Uterus (tissue), 4 donors: ENCODE data around the gene HCN1. TPM values are rescaled to one million over a fixed set of nuclear protein-coding genes. Genes with fewer than 3 reads are reported as not detected.
"Not testable (repeated sequence)": the region's sequence is repeated elsewhere in the genome, so short reads cannot be mapped to it uniquely, and the experiment has no call there.

Experiments
- DNase-seq, 2 donors: peaks; one replicate each; pipeline ENCODE4 v3.0.0-alpha.2; 2019 to 2020
- H3K27ac ChIP-seq, 2 donors: fragments of 200-600 bp; sonication (generic); 1 replicate in 1 of 2; 2 replicates in 1 of 2; pipeline ENCODE4 v1.5.1; 2016 to 2018
- H3K27me3 ChIP-seq, 2 donors: fragments of 200-600 bp; sonication (generic); one replicate each; pipeline ENCODE4 v1.5.1; 2018 to 2019; ENCODE audit warnings: control low read depth in 1 of 2
- H3K36me3 ChIP-seq, 2 donors: fragments of 200-600 bp; sonication (generic); one replicate each; pipeline ENCODE4 v1.5.1; 2019; ENCODE audit warnings: control low read depth in 1 of 2
- H3K4me1 ChIP-seq, 2 donors: fragments of 200-600 bp; sonication (generic); one replicate each; pipeline ENCODE4 v1.5.1; 2018 to 2019; ENCODE audit warnings: control low read depth in 1 of 2
- H3K4me3 ChIP-seq, 2 donors: fragments of 200-600 bp; sonication (generic); 1 replicate in 1 of 2; 2 replicates in 1 of 2; pipeline ENCODE4 v1.5.1; 2018 to 2019; ENCODE audit warnings: mild to moderate bottlenecking in 1 of 2
- H3K9me3 ChIP-seq, 2 donors: fragments of 200-600 bp; sonication (generic); one replicate each; pipeline ENCODE4 v1.5.1; 2019; ENCODE audit warnings: control low read depth in 1 of 2
- CTCF ChIP-seq, 4 experiments: fragments of 200-600 bp in 2 of 4; fragments of 450-650 bp in 2 of 4; sonication (generic) in 2 of 4; IDR thresholded peaks; one replicate each; pipeline ENCODE4 v1.5.1; 2016 to 2019; ENCODE audit warnings: antibody characterized with exemption in 4 of 4, mild to moderate bottlenecking in 2 of 4, moderate library complexity in 1 of 4
- POLR2A ChIP-seq, 2 donors: fragments of 450-650 bp; IDR thresholded peaks; one replicate each; pipeline ENCODE4 v1.6.1; 2016; ENCODE audit warnings: antibody characterized with exemption in 2 of 2, mild to moderate bottlenecking in 1 of 2, moderate library complexity in 1 of 2
- intact Hi-C: fragments of 100-400 bp; cut with DNase I; formaldehyde crosslinking; loops from one replicate; pipeline ENCODE4 v1.15.1; 2023; ENCODE audit warnings: low total_unique reads
- total RNA-seq, 4 donors: library from RNA; depleted of rRNA in 3 of 4; stranded (reverse); fragments of >200 nt in 3 of 4; gene quantifications; one replicate each; pipeline versions ENCODE4 v1.1.0 to v1.2.4, GENCODE V29; 2014 to 2023
- donor health status: DM: yes; HTN: yes; CAD: no.

The HCN1 gene
- total RNA-seq, 4 donors from 2014 or later: 0.07 TPM; not detected in 3

- no peak for DNase-seq
- Histone ChIP-seq H3K36me3 (no peaks in the 10 kb centered on the region), H3K4me3 (no peak overlapping the region), H3K9me3 (no peaks in the 10 kb centered on the region), H3K27me3 (no peaks in the 10 kb centered on the region), H3K27ac (no peak overlapping the region), H3K4me1 (no peaks in the 10 kb centered on the region)
- intact Hi-C loops: no loop called here
- no peak for TF ChIP-seq CTCF (IDR thresholded peaks at IDR 0.05)
- TF ChIP-seq POLR2A (IDR thresholded peaks at IDR 0.05): no peak
Observed at GRCh38 chr5:45454114-45454513, 242.1 kb downstream of the HCN1 start.

GRCh38 chr5:45444856-45445255 is 251.3 kb downstream of the HCN1 start:
- intact Hi-C loops, H3K36me3 ChIP-seq, H3K27ac ChIP-seq, H3K4me1 ChIP-seq, H3K27me3 ChIP-seq, DNase-seq, H3K9me3 ChIP-seq, H3K4me3 ChIP-seq: not testable (repeated sequence)

- Histone ChIP-seq H3K27ac (no peak overlapping the region), H3K4me1 (no peaks in the 10 kb centered on the region), H3K9me3 (no peaks in the 10 kb centered on the region), H3K27me3 (no peaks in the 10 kb centered on the region), H3K4me3 (no peak overlapping the region), H3K36me3 (no peaks in the 10 kb centered on the region)
- intact Hi-C loops: no loop called here
- TF ChIP-seq CTCF (IDR thresholded peaks at IDR 0.05) (no peak), POLR2A (IDR thresholded peaks at IDR 0.05) (no peak)
- DNase-seq: no peak
Observed at GRCh38 chr5:45440466-45440865, 255.7 kb downstream of the HCN1 start.

- H3K4me3 ChIP-seq: no peak overlapping the region
- H3K36me3 ChIP-seq: no peaks in the 10 kb centered on the region
- H3K27me3 ChIP-seq: no peaks in the 10 kb centered on the region
- H3K4me1 ChIP-seq: no peaks in the 10 kb centered on the region
- intact Hi-C loops: no loop called here
- no peak for DNase-seq
- no peaks in the 10 kb centered on the region for H3K9me3 ChIP-seq
- H3K27ac ChIP-seq: no peak overlapping the region
- no peak for TF ChIP-seq CTCF (IDR thresholded peaks at IDR 0.05)
- TF ChIP-seq POLR2A (IDR thresholded peaks at IDR 0.05): no peak
Observed at GRCh38 chr5:45437752-45438151, 258.4 kb downstream of the HCN1 start.

- H3K27ac ChIP-seq: no peak overlapping the region
Observed at GRCh38 chr5:45417285-45417998, 278.7 kb downstream of the HCN1 start.

More at GRCh38 chr5:45417285-45417998, 278.7 kb downstream of the HCN1 start:
- TF ChIP-seq CTCF (IDR thresholded peaks at IDR 0.05) (no peak), POLR2A (IDR thresholded peaks at IDR 0.05) (no peak)
- Histone ChIP-seq H3K9me3 (no peaks in the 10 kb centered on the region), H3K4me3 (no peak overlapping the region), H3K4me1 (no peaks in the 10 kb centered on the region), H3K27me3 (no peaks in the 10 kb centered on the region), H3K36me3 (no peaks in the 10 kb centered on the region)
- DNase-seq: no peak
- intact Hi-C loops: no loop called here
